Stimulated activated CD8-positive, alpha-beta memory T cell treated with anti-CD3 and anti-CD28 coated beads, Interleukin-12 subunit alpha, Interleukin-12 subunit beta, amount 100 ng/mL, for 4 hours (primary cell): Measurements from ENCODE around the gene ENGASE.

Source experiments
- DNase-seq: peaks from one replicate; pipeline ENCODE4 v3.0.0-alpha.2; 2020; ENCODE audit warnings: low read depth

The ENGASE gene

GRCh38 chr17:79135628-79136405, 61.2 kb downstream of the ENGASE start:
- DNase-seq, result no peak
